Gastrocnemius medialis (tissue), 4 donors: ENCODE data around the gene IL1F10. TPM values are rescaled to one million over a fixed set of nuclear protein-coding genes. Genes with fewer than 3 reads are reported as not detected.

Experiments used
- ATAC-seq, 2 donors: fragments of 150-250 bp; one replicate each; pipeline ENCODE4 v1.9.1; 2016
- DNase-seq, 2 donors: peaks; one replicate each; pipeline ENCODE4 v3.0.0-alpha.2; 2019
- H3K27ac ChIP-seq, 4 donors: fragments of 200-600 bp; sonication (generic); 1 replicate in 1 of 4; 2 replicates in 3 of 4; pipeline ENCODE4 v1.5.1; 2016 to 2018; ENCODE audit warnings: mild to moderate bottlenecking in 2 of 4, moderate library complexity in 1 of 4
- H3K27me3 ChIP-seq, 3 donors: fragments of 200-600 bp; sonication (generic) in 2 of 3; 1 replicate in 1 of 3; 2 replicates in 2 of 3; pipeline versions ENCODE4 v1.5.1 to v1.6.0; 2016 to 2019; ENCODE audit warnings: mild to moderate bottlenecking in 1 of 3, moderate library complexity in 1 of 3
- H3K36me3 ChIP-seq, 2 donors: fragments of 200-600 bp; sonication (generic) in 1 of 2; one replicate each; pipeline ENCODE4 v1.5.1; 2017 to 2018
- H3K4me1 ChIP-seq, 2 donors: fragments of 200-600 bp; sonication (generic) in 1 of 2; one replicate each; pipeline ENCODE4 v1.5.1; 2016 to 2017; ENCODE audit warnings: mild to moderate bottlenecking in 2 of 2
- H3K4me3 ChIP-seq, 4 donors: fragments of 200-600 bp; sonication (generic) in 3 of 4; 1 replicate in 1 of 4; 2 replicates in 3 of 4; pipeline ENCODE4 v1.5.1; 2016 to 2019; ENCODE audit warnings: mild to moderate bottlenecking in 2 of 4
- H3K9me3 ChIP-seq, 3 donors: fragments of 200-600 bp; sonication (generic) in 2 of 3; 1 replicate in 1 of 3; 2 replicates in 2 of 3; pipeline ENCODE4 v1.5.1; 2016 to 2019
- CTCF ChIP-seq, 5 experiments: fragments of 450-650 bp in 3 of 5; fragments of 200-600 bp in 2 of 5; sonication (generic) in 2 of 5; IDR thresholded peaks in 4 of 5; conservative IDR thresholded peaks in 1 of 5; 1 replicate in 4 of 5; 2 replicates in 1 of 5; pipeline ENCODE4 v1.5.1; 2016 to 2019; ENCODE audit warnings: antibody characterized with exemption in 5 of 5, mild to moderate bottlenecking in 3 of 5, moderate library complexity in 3 of 5
- POLR2A ChIP-seq, 2 donors: fragments of 450-650 bp; IDR thresholded peaks; one replicate each; pipeline ENCODE4 v1.6.1; 2017; ENCODE audit warnings: antibody characterized with exemption in 2 of 2, mild to moderate bottlenecking in 2 of 2, moderate library complexity in 2 of 2
- in situ Hi-C, 4 donors: fragments of 200-750 bp; cut with MboI; loops; one replicate each; pipeline versions ENCODE4 v1.15.0 to v1.8.0; 2017; ENCODE audit warnings: low sequenced_read_pairs in 4 of 4
- intact Hi-C: fragments of 100-400 bp; cut with DNase I; formaldehyde crosslinking; loops from one replicate; pipeline ENCODE4 v1.15.1; 2023; ENCODE audit warnings: low total_unique reads
- total RNA-seq, 4 donors: library from RNA; depleted of rRNA; stranded (reverse); fragments of >200 nt; gene quantifications; one replicate each; pipeline versions ENCODE4 v1.1.0 to v1.2.3, GENCODE V29; 2016

Gene IL1F10
- total RNA-seq, 4 donors from 2014 or later: not detected

- in situ Hi-C loops (no loop called here), intact Hi-C loops (no loop called here)
- TF ChIP-seq CTCF (IDR thresholded peaks at IDR 0.05 in 4 of 5, conservative IDR thresholded peaks at IDR 0.05 in 1 of 5): no peak
- no peak for TF ChIP-seq POLR2A (IDR thresholded peaks at IDR 0.05)
- no peaks in the 10 kb centered on the region for H3K4me1 ChIP-seq
- no peaks in the 10 kb centered on the region for H3K9me3 ChIP-seq
- H3K36me3 ChIP-seq: no peaks in the 10 kb centered on the region
- no peak overlapping the region for H3K4me3 ChIP-seq
- DNase-seq (no peak), ATAC-seq (no peak)
- no peaks in the 10 kb centered on the region for H3K27me3 ChIP-seq
- no peak overlapping the region for H3K27ac ChIP-seq
Observed at GRCh38 chr2:113081488-113082210, 13.9 kb downstream of the IL1F10 start.

DNA sequence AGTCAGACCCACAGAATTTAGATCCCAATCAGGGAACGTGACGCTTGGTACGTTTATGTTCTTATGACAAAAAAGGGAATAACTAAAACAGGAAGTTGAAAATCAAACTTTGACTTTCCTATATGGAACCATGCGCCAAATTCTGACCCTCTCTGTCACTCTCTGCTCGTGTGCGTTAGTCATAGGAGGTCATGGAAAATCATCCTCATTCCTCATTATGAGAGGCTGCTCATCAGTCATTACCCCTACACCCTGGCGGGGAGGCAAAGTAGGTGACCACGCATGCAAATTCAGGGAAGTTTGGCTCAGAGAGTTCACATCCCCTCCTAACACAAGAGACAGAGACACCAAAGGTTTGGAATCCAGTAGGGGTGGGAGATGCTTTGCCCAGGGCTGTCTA lies 15.5 kb downstream of the IL1F10 start:
- intact Hi-C loops: no loop called here
- Histone ChIP-seq H3K9me3 (no peaks in the 10 kb centered on the region), H3K36me3 (no peaks in the 10 kb centered on the region), H3K27ac (no peak overlapping the region), H3K4me3 (no peak overlapping the region), H3K4me1 (no peaks in the 10 kb centered on the region), H3K27me3 (no peaks in the 10 kb centered on the region)
- ATAC-seq: no peak
- TF ChIP-seq POLR2A (IDR thresholded peaks at IDR 0.05): no peak
- no peak for TF ChIP-seq CTCF (IDR thresholded peaks at IDR 0.05 in 4 of 5, conservative IDR thresholded peaks at IDR 0.05 in 1 of 5)
- no peak for DNase-seq
- in situ Hi-C loops: no loop called here

DNA sequence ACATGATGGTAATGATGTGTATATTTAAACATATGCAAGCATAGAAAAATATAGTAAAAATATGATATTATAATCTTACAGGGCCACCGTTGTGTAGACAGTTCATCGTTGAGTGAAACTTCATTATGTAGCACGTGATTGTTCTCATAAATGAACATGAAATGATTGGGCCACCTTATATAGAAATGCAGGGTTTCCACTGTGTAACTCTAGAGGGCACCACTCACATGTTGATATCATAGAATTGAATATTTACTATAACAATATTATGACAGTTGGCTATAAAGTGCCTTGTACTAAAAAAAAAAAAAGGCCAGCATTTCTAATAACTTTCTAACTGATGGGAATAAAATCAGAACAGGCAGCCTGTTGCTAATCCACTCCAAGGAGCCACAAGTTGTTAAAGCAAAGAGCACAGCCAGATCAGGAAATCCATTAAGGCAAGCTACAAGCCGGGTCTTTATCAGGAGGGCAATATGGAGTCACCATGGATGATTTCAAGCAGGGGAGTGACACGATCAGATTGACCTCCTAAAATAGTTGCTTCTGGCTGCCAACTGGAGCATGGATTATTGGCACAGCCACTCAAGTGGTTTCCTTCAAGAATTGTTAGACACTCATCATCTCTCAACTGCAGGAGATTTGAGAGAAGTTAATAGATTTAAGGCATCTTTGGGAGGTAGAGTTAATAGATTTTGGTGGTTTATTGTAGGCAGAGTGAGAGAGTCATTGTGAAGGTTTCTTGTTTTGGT lies 16.7 kb downstream of the IL1F10 start:
- no peak overlapping the region for H3K27ac ChIP-seq
- no peak for ATAC-seq
- no peaks in the 10 kb centered on the region for H3K27me3 ChIP-seq
- H3K36me3 ChIP-seq: no peaks in the 10 kb centered on the region
- in situ Hi-C loops (no loop called here), intact Hi-C loops (no loop called here)
- DNase-seq: no peak
- TF ChIP-seq CTCF (IDR thresholded peaks at IDR 0.05 in 4 of 5, conservative IDR thresholded peaks at IDR 0.05 in 1 of 5) (no peak), POLR2A (IDR thresholded peaks at IDR 0.05) (no peak)
- H3K4me1 ChIP-seq: no peaks in the 10 kb centered on the region
- no peak overlapping the region for H3K4me3 ChIP-seq
- no peaks in the 10 kb centered on the region for H3K9me3 ChIP-seq

DNA sequence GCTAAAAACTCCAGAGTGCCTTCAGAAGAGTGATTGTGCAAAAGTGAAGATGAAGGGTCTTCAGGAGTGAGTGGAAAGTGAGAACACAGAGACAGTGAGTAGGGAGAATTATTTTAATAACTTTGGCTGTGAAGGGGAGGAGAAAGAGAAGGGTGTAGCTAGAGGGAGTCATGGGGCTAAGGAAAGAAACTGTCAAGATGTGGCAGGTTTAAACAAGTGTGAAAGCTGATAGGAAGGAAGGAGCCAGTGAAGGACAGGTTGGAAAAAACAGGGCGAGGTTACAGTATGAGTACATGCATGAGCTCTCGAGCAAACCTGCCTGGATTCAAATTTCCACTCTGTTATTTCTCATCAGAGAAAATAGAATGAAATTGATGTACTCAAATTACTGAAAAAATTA lies 17.8 kb downstream of the IL1F10 start:
- H3K36me3 ChIP-seq: no peaks in the 10 kb centered on the region
- H3K4me1 ChIP-seq: no peaks in the 10 kb centered on the region
- in situ Hi-C loops (no loop called here), intact Hi-C loops (no loop called here)
- H3K27ac ChIP-seq: no peak overlapping the region
- H3K9me3 ChIP-seq: no peaks in the 10 kb centered on the region
- H3K27me3 ChIP-seq: no peaks in the 10 kb centered on the region
- no peak overlapping the region for H3K4me3 ChIP-seq
- TF ChIP-seq CTCF (IDR thresholded peaks at IDR 0.05 in 4 of 5, conservative IDR thresholded peaks at IDR 0.05 in 1 of 5) (no peak), POLR2A (IDR thresholded peaks at IDR 0.05) (no peak)
- DNase-seq (no peak), ATAC-seq (no peak)
